SK-N-SH treated with all-trans-retinoic acid at 6 μM for 48 hours (cell line): ENCODE data around the gene ZDHHC8.

Experiments
- ATAC-seq: fragments of 200-7000 bp; cut with Tn5 transposase; 3 replicates; pipeline ENCODE4 v1.9.1; 2020; ENCODE audit warnings: mild to moderate bottlenecking, moderate library complexity
- ARNTL ChIP-seq: fragments of 450-650 bp; formaldehyde crosslinking; IDR thresholded peaks from 2 replicates; pipeline ENCODE4 v1.5.0; 2020; ENCODE audit warnings: low read depth, mild to moderate bottlenecking, moderate library complexity, borderline replicate concordance
- CSDC2 ChIP-seq: fragments of 250-450 bp; sonication (Bioruptor Pico); IDR thresholded peaks from 2 replicates; pipeline ENCODE4 v1.5.0; 2020; ENCODE audit warnings: mild to moderate bottlenecking, moderate library complexity
- ESRRG ChIP-seq: fragments of 250-450 bp; sonication (Bioruptor Pico); IDR thresholded peaks from 2 replicates; pipeline ENCODE4 v1.6.1; 2021; ENCODE audit warnings: mild to moderate bottlenecking
- GLIS3 ChIP-seq: fragments of 250-450 bp; sonication (Bioruptor Pico); IDR thresholded peaks from 2 replicates; pipeline ENCODE4 v1.5.0; 2020; ENCODE audit warnings: mild to moderate bottlenecking, moderate library complexity
- ISL1 ChIP-seq: fragments of 250-450 bp; sonication (Bioruptor Pico); IDR thresholded peaks from 2 replicates; pipeline ENCODE4 v2.1.2; 2022; ENCODE audit warnings: mild to moderate bottlenecking, moderate library complexity
- RARB ChIP-seq: fragments of 250-450 bp; sonication (Bioruptor Pico); IDR thresholded peaks from 2 replicates; pipeline ENCODE4 v1.8.0; 2021; ENCODE audit warnings: mild to moderate bottlenecking, moderate library complexity
- SNAI2 ChIP-seq: fragments of 250-450 bp; sonication (Bioruptor Pico); IDR thresholded peaks from 2 replicates; pipeline ENCODE4 v1.5.0; 2020; ENCODE audit warnings: mild to moderate bottlenecking, moderate library complexity
- TCF4 ChIP-seq: fragments of 250-450 bp; sonication (Bioruptor Pico); IDR thresholded peaks from 2 replicates; pipeline ENCODE4 v1.8.0; 2021; ENCODE audit warnings: mild to moderate bottlenecking, moderate library complexity, borderline replicate concordance
- TOX ChIP-seq: fragments of 250-450 bp; sonication (Bioruptor Pico); IDR thresholded peaks from 2 replicates; pipeline ENCODE4 v1.8.0; 2021; ENCODE audit warnings: mild to moderate bottlenecking, moderate library complexity, borderline replicate concordance
- ZC3H10 ChIP-seq: fragments of 250-450 bp; sonication (Bioruptor Pico); IDR thresholded peaks from 2 replicates; pipeline ENCODE4 v1.5.1; 2021; ENCODE audit warnings: mild to moderate bottlenecking, moderate library complexity
- ZFP3 ChIP-seq: fragments of 250-450 bp; sonication (Bioruptor Pico); IDR thresholded peaks from 2 replicates; pipeline ENCODE4 v1.5.0; 2020; ENCODE audit warnings: mild to moderate bottlenecking, moderate library complexity
- ZFP30 ChIP-seq: fragments of 450-650 bp; formaldehyde crosslinking; IDR thresholded peaks from 2 replicates; pipeline ENCODE4 v1.5.0; 2022; ENCODE audit warnings: mild to moderate bottlenecking, moderate library complexity
- ZNF565 ChIP-seq: fragments of 450-650 bp; formaldehyde crosslinking; conservative IDR thresholded peaks from 2 replicates; pipeline ENCODE4 v1.5.0; 2020; ENCODE audit warnings: low read depth, mild to moderate bottlenecking, moderate library complexity
- ZNF70 ChIP-seq: fragments of 450-650 bp; formaldehyde crosslinking; IDR thresholded peaks from 2 replicates; pipeline ENCODE4 v1.5.0; 2020; ENCODE audit warnings: mild to moderate bottlenecking, moderate library complexity
- ZNF8 ChIP-seq: fragments of 450-650 bp; formaldehyde crosslinking; IDR thresholded peaks from 2 replicates; pipeline ENCODE4 v1.5.0; 2020; ENCODE audit warnings: mild to moderate bottlenecking, moderate library complexity
- TF ChIP-seq, protein P1 (sequence below): fragments of 250-450 bp; sonication (Bioruptor Pico); IDR thresholded peaks from 2 replicates; pipeline ENCODE4 v1.5.1; 2021; ENCODE audit warnings: mild to moderate bottlenecking, moderate library complexity
- TF ChIP-seq, protein P2 (sequence below): fragments of 250-450 bp; sonication (Bioruptor Pico); IDR thresholded peaks from 2 replicates; pipeline ENCODE4 v1.8.0; 2021; ENCODE audit warnings: low read depth, mild to moderate bottlenecking, moderate library complexity, borderline replicate concordance
- TF ChIP-seq, protein P3 (sequence below): fragments of 250-450 bp; sonication (Bioruptor Pico); IDR thresholded peaks from 2 replicates; pipeline ENCODE4 v1.5.1; 2020; ENCODE audit warnings: low read depth, mild to moderate bottlenecking, moderate library complexity
- TF ChIP-seq, protein P4 (sequence below): fragments of 250-450 bp; sonication (Bioruptor Pico); IDR thresholded peaks from 2 replicates; pipeline ENCODE4 v1.8.0; 2020; ENCODE audit warnings: mild to moderate bottlenecking, moderate library complexity, borderline replicate concordance
- TF ChIP-seq, protein P5 (sequence below): fragments of 250-450 bp; sonication (Bioruptor Pico); IDR thresholded peaks from 2 replicates; pipeline ENCODE4 v1.5.0; 2020; ENCODE audit warnings: mild to moderate bottlenecking, moderate library complexity

Gene ZDHHC8

DNA sequence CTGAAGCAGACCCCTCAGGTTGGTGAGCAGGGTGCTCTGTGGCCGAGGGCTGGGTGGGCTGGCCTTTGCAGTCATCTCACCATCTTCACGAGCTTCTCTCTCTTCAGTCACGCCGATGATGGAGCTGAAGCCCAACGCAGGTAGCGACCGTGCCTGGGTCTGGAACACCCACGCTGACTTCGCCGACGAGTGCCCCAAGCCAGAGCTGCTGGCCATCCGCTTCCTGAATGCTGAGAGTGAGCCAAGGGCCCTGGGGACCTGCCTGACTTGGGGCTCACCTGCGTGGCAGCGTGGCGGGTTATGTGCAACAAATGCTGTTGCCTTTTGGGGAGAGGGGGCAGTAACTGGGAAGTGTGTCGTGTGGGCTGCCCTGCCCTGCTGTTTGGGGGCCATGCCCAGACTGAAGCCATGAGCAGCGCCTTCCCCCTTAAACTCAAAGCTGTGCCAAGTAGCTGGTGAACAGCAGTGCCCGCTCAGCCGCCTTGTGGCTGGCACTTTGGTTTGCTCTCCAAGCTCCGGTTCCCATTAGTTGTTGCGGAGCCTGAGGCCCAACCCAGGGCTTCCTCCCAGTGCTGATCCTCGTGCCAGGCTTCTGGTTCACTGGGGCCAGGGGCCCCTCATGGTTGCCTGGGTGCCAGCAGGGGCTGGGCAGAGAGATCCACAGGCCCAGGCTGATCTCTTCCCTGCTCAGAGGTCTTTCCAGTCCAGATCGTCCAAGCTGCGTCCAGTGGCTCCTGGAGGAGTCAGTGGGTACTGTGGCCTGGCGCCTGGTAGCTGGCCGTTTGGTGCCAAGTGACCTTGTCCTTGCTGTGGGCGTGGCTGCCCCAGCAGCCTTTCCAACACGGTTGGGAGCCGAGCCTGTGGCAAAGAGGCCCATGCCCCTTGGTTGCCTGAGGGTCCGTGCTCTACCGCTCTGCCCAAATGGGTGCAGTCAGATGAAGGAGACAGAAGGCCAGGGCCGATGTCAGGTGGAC lies 6.1 kb upstream of the ZDHHC8 start:
- TF ChIP-seq ARNTL (CRISPR knock-in tag) (no peak), ZNF565 (CRISPR knock-in tag) (no peak), GLIS3 (CRISPR knock-in tag) (no peak), ZNF8 (CRISPR knock-in tag) (no peak), ESRRG (no peak), RARB (CRISPR knock-in tag) (no peak), ISL1 (no peak), CSDC2 (CRISPR knock-in tag) (no peak), ZFP30 (CRISPR knock-in tag) (no peak), SNAI2 (CRISPR knock-in tag) (no peak), ZC3H10 (CRISPR knock-in tag) (no peak), ZFP3 (CRISPR knock-in tag) (no peak), TOX (CRISPR knock-in tag) (no peak), TCF4 (CRISPR knock-in tag) (no peak)
- TF ChIP-seq, protein P1, sequence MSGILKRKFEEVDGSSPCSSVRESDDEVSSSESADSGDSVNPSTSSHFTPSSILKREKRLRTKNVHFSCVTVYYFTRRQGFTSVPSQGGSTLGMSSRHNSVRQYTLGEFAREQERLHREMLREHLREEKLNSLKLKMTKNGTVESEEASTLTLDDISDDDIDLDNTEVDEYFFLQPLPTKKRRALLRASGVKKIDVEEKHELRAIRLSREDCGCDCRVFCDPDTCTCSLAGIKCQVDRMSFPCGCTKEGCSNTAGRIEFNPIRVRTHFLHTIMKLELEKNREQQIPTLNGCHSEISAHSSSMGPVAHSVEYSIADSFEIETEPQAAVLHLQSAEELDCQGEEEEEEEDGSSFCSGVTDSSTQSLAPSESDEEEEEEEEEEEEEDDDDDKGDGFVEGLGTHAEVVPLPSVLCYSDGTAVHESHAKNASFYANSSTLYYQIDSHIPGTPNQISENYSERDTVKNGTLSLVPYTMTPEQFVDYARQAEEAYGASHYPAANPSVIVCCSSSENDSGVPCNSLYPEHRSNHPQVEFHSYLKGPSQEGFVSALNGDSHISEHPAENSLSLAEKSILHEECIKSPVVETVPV (CRISPR knock-in tag): no peak
- TF ChIP-seq, protein P2, sequence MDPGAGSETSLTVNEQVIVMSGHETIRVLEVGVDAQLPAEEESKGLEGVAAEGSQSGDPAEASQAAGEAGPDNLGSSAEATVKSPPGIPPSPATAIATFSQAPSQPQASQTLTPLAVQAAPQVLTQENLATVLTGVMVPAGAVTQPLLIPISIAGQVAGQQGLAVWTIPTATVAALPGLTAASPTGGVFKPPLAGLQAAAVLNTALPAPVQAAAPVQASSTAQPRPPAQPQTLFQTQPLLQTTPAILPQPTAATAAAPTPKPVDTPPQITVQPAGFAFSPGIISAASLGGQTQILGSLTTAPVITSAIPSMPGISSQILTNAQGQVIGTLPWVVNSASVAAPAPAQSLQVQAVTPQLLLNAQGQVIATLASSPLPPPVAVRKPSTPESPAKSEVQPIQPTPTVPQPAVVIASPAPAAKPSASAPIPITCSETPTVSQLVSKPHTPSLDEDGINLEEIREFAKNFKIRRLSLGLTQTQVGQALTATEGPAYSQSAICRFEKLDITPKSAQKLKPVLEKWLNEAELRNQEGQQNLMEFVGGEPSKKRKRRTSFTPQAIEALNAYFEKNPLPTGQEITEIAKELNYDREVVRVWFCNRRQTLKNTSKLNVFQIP (CRISPR knock-in tag): no peak
- TF ChIP-seq, protein P3, sequence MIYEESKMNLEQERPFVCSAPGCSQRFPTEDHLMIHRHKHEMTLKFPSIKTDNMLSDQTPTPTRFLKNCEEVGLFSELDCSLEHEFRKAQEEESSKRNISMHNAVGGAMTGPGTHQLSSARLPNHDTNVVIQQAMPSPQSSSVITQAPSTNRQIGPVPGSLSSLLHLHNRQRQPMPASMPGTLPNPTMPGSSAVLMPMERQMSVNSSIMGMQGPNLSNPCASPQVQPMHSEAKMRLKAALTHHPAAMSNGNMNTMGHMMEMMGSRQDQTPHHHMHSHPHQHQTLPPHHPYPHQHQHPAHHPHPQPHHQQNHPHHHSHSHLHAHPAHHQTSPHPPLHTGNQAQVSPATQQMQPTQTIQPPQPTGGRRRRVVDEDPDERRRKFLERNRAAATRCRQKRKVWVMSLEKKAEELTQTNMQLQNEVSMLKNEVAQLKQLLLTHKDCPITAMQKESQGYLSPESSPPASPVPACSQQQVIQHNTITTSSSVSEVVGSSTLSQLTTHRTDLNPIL (CRISPR knock-in tag): no peak
- TF ChIP-seq, protein P4, sequence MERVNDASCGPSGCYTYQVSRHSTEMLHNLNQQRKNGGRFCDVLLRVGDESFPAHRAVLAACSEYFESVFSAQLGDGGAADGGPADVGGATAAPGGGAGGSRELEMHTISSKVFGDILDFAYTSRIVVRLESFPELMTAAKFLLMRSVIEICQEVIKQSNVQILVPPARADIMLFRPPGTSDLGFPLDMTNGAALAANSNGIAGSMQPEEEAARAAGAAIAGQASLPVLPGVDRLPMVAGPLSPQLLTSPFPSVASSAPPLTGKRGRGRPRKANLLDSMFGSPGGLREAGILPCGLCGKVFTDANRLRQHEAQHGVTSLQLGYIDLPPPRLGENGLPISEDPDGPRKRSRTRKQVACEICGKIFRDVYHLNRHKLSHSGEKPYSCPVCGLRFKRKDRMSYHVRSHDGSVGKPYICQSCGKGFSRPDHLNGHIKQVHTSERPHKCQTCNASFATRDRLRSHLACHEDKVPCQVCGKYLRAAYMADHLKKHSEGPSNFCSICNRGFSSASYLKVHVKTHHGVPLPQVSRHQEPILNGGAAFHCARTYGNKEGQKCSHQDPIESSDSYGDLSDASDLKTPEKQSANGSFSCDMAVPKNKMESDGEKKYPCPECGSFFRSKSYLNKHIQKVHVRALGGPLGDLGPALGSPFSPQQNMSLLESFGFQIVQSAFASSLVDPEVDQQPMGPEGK (CRISPR knock-in tag): no peak
- TF ChIP-seq, protein P5, sequence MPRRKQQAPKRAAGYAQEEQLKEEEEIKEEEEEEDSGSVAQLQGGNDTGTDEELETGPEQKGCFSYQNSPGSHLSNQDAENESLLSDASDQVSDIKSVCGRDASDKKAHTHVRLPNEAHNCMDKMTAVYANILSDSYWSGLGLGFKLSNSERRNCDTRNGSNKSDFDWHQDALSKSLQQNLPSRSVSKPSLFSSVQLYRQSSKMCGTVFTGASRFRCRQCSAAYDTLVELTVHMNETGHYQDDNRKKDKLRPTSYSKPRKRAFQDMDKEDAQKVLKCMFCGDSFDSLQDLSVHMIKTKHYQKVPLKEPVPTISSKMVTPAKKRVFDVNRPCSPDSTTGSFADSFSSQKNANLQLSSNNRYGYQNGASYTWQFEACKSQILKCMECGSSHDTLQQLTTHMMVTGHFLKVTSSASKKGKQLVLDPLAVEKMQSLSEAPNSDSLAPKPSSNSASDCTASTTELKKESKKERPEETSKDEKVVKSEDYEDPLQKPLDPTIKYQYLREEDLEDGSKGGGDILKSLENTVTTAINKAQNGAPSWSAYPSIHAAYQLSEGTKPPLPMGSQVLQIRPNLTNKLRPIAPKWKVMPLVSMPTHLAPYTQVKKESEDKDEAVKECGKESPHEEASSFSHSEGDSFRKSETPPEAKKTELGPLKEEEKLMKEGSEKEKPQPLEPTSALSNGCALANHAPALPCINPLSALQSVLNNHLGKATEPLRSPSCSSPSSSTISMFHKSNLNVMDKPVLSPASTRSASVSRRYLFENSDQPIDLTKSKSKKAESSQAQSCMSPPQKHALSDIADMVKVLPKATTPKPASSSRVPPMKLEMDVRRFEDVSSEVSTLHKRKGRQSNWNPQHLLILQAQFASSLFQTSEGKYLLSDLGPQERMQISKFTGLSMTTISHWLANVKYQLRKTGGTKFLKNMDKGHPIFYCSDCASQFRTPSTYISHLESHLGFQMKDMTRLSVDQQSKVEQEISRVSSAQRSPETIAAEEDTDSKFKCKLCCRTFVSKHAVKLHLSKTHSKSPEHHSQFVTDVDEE: no peak
- ATAC-seq: no peak

DNA sequence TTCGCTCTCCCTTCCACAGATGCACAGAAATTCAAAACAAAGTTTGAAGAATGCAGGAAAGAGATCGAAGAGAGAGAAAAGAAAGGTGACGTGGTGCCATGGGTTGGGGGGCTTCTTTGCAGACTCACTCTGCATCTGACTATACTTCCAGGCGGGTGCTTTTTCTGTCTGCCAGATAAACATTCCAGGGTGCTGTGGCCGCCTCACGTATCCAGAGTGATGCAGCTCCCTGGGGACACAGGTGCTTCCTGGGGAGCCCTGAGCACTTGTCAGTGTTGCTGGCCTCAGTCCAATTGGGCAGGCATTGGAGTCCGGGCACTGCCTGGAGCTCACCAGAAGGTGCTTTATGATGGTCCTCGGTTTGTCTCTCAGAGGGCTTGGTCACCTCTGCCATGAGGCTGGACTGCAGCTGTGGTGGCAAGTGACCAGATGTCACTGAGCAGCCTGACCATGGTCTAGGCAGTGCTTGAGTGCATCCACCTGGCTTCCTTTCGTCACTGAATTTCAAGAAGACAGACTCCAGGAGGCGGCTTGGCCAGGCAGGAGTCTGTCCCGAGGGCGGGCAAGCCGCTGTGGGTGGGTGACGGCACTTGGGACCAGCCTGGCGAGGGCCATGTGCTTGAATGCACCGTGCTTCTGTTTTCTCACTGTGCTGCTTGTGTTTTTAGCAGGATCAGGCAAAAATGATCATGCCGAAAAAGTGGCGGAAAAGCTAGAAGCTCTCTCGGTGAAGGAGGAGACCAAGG lies 5.1 kb upstream of the ZDHHC8 start:
- no peak for ATAC-seq
- TF ChIP-seq ZFP3 (CRISPR knock-in tag) (no peak), GLIS3 (CRISPR knock-in tag) (no peak), ESRRG (no peak), SNAI2 (CRISPR knock-in tag) (no peak), TCF4 (CRISPR knock-in tag) (no peak), ZNF8 (CRISPR knock-in tag) (no peak), ZC3H10 (CRISPR knock-in tag) (no peak), ISL1 (no peak), ZNF70 (CRISPR knock-in tag) (no peak)
- TF ChIP-seq, protein P3 (CRISPR knock-in tag): no peak
- TF ChIP-seq, protein P2 (CRISPR knock-in tag): no peak
- TF ChIP-seq, protein P5: no peak
